GM18870 (cell line): Measurements from ENCODE around the gene TRIM17.
"Not testable (repeated sequence)": the region's sequence is repeated elsewhere in the genome, so short reads cannot be mapped to it uniquely, and the experiment has no call there.

Source experiments
- ATAC-seq: cut with Tn5 transposase; IDR thresholded peaks from one replicate; pipeline ENCODE4 v1.9.1; 2021; ENCODE audit warnings: moderate library complexity; ENCODE audit not compliant: unreplicated experiment

Gene TRIM17

DNA sequence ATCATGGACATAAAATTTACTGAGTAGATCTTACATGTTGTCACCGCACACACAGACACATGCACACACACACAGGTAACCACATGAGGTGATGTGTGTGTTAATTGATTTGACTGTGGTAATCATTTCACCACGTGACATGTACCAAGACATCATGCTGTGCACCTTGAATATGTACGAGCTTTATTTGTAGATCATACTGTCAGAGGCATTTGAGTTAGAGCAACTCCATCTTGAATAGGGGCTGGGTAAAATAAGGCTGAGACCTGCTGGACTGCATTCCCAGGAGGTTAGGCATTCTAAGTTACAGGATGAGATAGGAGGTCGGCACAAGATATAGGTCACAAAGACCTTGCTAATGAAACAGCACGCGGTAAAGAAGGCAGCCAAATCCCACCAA is 31.7 kb upstream of the TRIM17 start:
- ATAC-seq = no peak

DNA sequence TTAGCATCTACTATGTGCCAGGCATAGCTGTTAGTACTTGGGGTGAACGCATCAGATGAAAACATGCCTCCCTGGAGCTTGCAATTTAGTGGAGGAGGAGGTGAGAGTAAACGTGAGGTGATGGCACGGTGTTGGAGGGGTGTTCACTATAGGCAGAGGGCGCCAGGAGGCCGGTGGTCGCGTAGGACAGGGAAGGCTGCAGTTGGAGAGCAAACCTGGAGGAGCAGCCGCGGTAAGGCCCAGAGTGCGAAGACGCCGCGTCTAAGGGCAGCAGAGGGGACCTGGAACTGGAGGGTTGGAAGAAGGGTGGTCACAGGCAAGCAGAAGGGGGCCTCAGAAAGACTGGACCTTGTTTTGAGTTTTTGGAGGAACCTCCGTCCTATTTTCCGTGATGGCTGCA is 30.2 kb upstream of the TRIM17 start:
- no peak for ATAC-seq

DNA sequence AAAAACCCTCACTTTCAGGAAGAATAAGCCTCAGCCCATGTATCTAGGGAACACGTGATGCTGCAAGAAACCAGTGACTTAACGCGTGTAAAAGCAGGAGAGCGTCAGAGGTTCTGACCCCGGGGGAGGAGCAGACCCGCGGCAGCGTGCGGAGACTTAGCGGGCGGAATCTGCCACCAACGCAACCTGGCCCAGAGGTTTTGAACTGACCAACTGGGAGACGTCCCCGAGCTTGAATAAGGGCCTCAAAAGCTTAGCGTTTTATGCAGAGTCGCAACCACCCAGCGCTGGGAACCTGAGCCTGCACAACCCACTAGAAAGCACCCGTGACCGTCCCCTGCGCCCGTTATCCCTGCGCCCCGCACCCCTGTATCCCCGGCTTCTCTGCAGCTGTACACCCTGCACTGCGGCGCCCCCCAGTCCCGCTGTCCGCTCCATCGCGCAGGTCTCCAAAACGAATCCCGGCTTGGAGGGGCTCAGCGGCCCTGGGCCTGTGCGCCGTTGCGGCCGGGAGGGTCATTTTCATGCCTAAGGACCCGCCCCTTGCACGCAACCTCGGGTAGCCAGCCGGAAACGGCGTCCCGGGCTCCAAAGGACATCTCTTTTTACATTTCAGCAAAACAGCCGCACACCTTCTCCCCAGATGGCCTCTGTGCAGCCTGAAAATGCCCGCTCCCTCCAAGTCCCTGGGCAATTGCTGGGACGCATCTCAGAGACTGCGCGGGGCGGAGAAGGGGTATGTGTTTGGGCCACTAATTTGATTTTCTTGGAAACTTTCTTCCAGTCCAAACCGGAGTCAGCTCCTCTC is 29.4 kb upstream of the TRIM17 start:
- no peak for ATAC-seq

GRCh38 chr1:228445490-228445842 is 28.8 kb upstream of the TRIM17 start:
- ATAC-seq = no peak

DNA sequence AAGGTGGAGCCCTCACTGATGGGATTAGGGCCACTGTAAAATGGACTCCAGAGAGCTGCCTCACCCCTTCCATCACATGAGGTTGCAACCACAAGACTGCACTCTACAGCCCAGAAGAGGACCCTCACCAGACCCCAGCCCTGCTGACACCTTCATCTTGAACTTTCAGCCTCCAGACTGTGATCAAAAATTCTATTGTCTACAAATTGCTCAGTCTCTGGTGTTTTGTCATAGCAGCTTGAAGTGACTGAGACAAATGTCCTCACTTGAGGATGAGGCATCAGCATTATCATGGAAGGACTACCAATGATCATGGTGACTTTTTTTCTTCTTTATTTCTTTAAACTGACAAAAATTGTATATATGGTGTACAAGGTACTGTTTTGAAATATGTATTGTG is 26.7 kb upstream of the TRIM17 start:
- ATAC-seq = no peak

DNA sequence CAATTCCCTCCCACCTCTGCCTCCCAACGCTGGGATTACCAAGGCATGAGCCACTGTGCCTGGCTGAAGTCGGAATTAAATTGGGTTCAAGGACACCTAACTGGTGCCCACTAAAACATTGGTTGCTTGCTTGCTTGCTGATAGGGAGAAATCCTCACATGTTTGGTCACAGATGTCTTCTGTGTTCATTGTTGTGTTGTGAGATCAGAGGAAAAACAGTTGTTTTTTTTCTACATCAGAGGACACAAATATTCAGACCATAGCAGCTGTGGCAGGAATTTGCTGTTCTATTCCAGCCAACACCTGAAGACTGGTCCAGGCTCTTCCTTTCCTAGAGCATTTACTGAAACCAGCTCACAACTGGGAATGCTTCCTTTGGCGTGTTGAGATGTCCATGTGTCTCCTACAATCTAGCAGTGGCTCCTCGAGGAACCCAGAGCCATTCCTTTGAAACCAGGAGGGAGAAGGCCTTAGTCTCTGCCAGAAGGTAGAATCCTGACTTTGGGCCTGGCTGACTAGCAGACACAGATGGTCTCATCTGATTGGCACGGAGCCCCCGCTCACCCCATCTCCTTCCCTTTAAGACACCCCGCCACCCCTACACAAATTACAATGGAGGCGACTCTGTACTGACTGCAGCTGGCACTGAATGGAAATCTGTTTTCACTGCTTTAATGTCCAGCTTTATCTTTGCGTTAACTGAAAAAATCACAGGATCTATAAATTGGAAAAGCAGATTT is 24.3 kb upstream of the TRIM17 start:
- ATAC-seq = no peak

- no peak for ATAC-seq
Observed at GRCh38 chr1:228438266-228438665, 21.6 kb upstream of the TRIM17 start.

DNA sequence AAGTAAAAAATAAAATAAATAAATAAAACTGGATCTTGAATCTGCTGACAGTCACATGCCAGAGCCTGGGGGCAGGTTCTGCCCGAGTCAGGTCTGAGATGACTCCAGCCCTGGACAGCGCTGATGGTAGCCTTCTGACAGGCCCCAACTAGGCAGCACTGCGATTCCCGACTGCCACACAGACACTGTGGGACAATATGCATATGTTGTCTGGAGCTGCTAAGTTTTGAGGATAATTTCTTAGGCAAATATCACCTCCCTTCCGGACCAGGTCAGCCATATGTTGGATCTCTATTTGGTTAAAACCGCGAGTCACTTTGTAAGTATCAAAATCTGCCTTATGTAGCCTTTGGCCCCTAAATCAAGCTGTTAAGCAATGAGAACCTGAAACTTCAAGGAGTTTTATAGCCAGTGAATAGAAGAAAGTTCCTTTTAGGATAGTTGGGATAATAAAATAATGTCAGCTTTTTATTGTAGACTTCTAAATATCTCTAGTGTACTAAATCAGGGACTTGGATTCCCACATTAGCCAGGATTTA is 20.8 kb upstream of the TRIM17 start:
- no peak for ATAC-seq

DNA sequence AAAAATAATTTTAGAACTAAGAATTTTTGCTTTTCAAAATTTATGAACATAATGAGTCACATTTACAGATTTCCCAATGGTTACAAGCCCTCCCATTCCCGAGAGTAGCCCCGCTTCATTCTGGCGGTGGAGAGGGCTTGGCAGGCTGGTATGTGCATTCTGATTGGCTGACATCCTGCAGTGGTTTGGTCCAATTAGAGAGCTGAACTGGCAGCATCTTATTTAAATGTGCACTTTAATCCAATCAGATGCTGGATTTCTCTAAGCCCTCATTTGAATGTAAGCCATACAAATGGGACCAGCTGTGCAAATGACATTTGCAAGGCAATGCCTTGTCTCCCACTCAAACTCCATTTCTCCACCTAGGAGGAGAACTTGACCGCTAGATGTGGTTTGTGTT is 18.0 kb upstream of the TRIM17 start:
- no peak for ATAC-seq

DNA sequence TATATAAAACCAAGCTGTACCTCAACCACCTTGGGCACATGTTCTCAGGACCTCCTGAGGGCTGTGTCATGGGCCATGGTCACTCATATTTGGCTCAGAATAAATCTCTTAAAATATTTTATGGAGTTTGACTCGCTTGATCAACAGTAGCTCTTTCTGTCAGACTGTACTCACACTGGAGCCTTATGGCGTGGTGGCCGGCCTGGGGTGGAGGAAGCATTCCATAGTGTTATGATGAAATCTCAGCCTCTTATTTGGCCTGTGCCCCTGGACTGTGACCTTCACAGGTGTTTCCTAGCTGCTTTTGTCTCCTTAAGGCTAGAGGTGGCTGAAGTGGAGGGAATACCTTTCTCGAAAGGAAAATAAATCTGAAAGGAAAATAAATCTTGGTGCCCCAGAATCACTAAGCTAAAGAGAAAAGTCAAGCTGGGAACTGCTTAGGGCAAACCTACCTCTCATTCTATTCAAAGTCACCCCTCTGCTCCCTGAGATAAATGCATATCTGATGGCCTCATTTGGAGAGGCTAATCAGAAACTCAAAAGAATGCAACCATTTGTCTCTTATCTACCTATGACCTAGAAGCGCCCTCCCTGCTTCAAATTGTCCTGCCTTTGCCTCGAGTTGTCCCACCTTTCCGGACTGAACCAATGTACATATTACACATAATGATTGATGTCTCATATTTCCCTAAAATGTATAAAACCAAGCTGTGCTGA is 16.8 kb upstream of the TRIM17 start:
- not testable (repeated sequence) for ATAC-seq

DNA sequence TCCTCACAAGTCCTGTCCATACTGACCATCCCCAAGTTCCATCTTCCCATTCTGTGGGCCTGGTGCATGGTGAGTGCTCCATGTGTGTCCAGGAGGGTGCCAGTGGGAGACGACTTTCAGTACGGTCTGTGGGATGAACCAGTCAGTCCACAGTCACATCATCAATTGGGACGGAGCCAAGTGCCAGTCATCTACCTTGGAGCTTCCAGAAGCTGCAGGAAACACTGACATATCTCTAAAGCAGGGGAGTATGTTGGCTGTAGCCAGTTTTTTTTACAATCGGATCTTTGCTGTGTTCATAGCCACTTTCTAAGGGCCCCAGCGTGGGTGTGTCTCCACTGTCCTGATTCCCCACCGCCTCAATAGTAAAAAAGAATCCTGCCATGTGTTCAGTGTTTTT is 13.6 kb upstream of the TRIM17 start:
- ATAC-seq = no peak

GRCh38 chr1:228429698-228430097 is 13.0 kb upstream of the TRIM17 start:
- no peak for ATAC-seq

DNA sequence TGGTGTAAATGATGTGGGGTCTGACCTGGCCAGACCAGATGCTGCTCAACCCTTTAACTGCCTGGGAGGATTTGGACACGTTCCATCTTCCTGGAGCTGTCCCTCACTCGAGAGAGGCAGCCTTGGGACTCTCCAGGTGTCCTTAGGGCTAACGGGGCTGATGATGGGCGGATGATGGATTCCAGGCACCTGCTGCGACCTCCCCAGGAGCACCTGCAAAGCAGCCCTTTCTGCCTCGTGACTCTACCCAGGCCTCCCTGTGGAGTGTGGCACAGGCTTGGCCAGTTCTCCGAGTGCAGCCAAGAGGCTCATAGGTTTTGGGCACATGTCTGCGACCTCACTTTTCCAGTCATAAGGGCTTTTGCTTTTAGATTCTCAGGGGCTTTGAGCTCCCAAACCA is 12.3 kb upstream of the TRIM17 start:
- ATAC-seq = no peak

DNA sequence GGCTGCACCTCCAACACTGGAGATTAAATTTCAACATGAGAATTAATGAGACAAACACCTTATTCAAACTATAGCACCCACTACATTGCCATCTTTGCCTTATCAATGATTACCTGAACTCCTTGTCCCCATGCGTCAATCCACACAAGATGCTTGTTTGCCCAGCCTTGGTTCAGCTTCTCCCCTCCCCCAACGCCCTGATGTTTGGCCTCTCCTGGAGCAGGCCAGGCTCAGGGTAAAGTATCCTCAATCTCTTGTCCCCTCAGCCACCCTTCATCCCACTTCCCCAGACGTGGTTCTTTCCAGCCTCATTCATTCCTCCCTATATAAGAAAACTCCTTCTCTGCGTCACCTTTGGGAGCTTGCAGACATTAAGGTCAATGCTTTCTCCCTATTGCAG is 11.8 kb upstream of the TRIM17 start:
- no peak for ATAC-seq

DNA sequence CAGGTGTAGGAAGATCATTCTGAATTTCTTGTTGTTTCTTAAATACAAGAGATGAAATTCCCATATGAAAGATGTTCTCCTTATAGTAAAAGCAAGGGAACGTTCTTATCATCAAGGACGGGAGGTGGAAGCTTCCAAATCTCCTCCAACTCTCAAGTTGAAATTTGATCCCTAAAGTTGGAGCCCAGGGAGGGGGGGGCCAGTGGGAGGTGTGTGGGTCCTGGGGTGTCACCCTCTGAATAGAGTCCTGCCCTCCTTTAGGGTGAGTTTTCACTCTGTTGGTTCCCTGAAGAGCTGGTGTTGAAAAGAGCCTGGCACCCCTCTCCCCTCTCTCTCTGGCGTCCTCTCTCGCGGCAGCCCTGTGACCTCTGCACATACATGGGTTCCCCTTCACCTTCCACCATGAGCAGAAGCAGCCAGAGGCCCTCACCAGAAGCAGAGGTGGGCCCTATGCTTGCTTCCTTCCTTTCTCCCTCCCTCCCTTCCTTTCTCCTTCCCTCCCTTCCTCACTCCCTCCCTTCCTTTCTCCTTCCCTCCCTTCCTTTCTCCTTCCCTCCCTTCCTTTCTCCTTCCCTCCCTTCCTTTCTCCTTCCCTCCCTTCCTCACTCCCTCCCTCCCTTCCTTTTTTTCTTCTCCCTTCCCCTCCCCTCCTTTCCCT is 10.0 kb upstream of the TRIM17 start:
- no peak for ATAC-seq

- no peak for ATAC-seq
Observed at GRCh38 chr1:228424685-228425660, 8.3 kb upstream of the TRIM17 start.

DNA sequence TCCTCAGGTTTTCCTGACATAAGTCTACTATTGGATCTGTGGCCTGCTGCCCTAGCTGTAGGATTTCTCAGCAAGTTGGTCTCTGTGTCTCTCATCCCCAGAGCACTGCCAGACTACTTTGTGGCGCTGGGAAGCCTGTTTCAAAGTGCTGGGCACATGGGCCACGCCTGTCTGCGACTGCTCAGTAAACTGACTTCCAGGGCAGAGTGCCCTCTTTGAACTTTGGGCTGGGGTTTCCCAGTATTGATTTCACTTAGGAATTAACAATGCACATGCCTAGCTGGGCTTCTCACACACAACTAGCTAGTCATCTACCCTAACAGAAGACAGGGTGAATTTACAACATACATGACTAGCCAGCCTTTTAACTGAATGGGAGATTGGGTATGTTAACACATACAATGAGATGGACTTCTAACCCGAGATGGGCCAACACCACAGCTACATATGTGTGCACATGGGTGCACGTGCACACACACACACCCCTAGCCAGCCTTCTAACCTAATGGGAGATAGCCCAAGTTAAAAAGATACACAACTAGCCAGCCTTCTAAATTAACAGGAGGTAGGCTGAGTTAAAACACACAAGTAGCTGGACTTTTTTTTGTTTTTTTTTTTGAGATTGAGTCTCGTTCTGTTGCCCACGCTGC is 6.9 kb upstream of the TRIM17 start:
- no peak for ATAC-seq

DNA sequence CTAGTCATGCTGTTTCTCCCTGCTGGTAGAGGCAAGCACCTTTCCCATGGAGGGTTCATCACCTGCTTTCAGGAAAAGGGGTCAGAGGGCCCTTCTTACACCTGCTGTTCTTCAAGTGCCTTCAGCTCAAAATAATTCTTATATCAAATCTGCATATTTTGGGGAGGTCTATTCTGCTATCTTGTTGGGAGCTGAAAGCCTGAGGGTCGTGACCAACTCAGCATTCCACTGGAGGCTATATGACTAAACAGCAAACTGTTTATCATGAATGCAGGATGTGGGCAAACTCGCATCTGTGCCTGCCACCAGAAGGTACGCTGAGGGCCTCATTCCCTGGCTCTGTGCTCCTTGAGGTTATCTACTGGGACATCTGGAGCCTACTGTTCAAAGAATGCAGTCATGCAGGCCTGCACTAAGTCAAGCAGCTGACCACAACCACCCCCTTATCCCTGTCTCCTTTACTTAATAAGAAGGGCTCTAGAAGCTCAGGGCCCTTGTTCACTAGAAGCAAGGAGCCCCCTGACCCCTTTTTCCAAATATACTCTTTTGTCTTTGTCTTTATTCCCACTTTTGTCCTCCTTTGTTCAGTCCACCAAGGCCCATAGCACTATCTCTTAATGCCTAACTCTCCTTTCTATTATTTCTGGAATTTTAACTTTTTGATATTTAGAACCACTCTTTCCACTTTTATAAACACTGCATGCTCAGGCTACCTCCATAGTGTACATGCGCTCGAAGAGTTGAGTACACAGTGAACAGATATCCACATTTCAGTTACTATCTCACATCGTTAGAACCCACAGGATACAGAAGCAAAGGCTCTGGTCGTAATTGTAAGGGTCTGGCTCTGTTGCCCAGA is 4.5 kb upstream of the TRIM17 start:
- ATAC-seq = no peak
